KMS-11 (cell line): ENCODE results near the gene NCKIPSD.
"Not testable (repeated sequence)": the region's sequence is repeated elsewhere in the genome, so short reads cannot be mapped to it uniquely, and the experiment has no call there.

ENCODE experiments used
- H2AFZ ChIP-seq: fragments of 200-600 bp; sonication (generic); 2 replicates; pipeline ENCODE4 v1.6.1; 2016; ENCODE audit warnings: antibody characterized with exemption, mixed run types, low read depth
- H3K27ac ChIP-seq: fragments of 200-600 bp; sonication (generic); 2 replicates; pipeline ENCODE4 v1.6.1; 2016; ENCODE audit warnings: mild to moderate bottlenecking, mixed run types
- H3K27me3 ChIP-seq: fragments of 200-600 bp; sonication (generic); 2 replicates; pipeline ENCODE4 v1.6.1; 2017; ENCODE audit warnings: mild to moderate bottlenecking, low read depth, mixed run types, moderate library complexity; ENCODE audit not compliant: insufficient read depth
- H3K36me3 ChIP-seq: fragments of 200-600 bp; sonication (generic); 2 replicates; pipeline ENCODE4 v1.6.1; 2017; ENCODE audit warnings: mild to moderate bottlenecking, mixed run types; ENCODE audit not compliant: insufficient read depth
- H3K4me1 ChIP-seq: fragments of 200-600 bp; sonication (generic); 2 replicates; pipeline ENCODE4 v1.6.1; 2016; ENCODE audit warnings: mild to moderate bottlenecking, low read depth, mixed run types; ENCODE audit not compliant: poor library complexity, severe bottlenecking
- H3K4me2 ChIP-seq: fragments of 200-600 bp; sonication (generic); 2 replicates; pipeline ENCODE4 v1.7.0; 2016; ENCODE audit warnings: mild to moderate bottlenecking, mixed run types
- H3K4me3 ChIP-seq: fragments of 200-600 bp; sonication (generic); IDR thresholded peaks from 2 replicates; pipeline ENCODE4 v1.6.1; 2017; ENCODE audit warnings: low read depth, low read length, mixed read lengths; ENCODE audit not compliant: insufficient read depth
- H3K79me2 ChIP-seq: fragments of 200-600 bp; sonication (generic); 2 replicates; pipeline ENCODE4 v1.6.1; 2016; ENCODE audit warnings: low read depth, mixed run types; ENCODE audit not compliant: insufficient read depth
- H3K9ac ChIP-seq: fragments of 200-600 bp; sonication (generic); 2 replicates; pipeline ENCODE4 v1.6.1; 2016; ENCODE audit warnings: mild to moderate bottlenecking, mixed run types
- H4K20me1 ChIP-seq: fragments of 200-600 bp; sonication (generic); 2 replicates; pipeline ENCODE4 v1.6.1; 2016; ENCODE audit warnings: mild to moderate bottlenecking, mixed run types; ENCODE audit not compliant: insufficient read depth
- TF ChIP-seq, protein P1 (sequence below): fragments of 200-600 bp; sonication (generic); conservative IDR thresholded peaks from 2 replicates; pipeline ENCODE4 v1.6.1; 2017; ENCODE audit warnings: low read depth, mild to moderate bottlenecking, antibody characterized with exemption, low read length, moderate library complexity, mixed read lengths

Gene NCKIPSD

DNA sequence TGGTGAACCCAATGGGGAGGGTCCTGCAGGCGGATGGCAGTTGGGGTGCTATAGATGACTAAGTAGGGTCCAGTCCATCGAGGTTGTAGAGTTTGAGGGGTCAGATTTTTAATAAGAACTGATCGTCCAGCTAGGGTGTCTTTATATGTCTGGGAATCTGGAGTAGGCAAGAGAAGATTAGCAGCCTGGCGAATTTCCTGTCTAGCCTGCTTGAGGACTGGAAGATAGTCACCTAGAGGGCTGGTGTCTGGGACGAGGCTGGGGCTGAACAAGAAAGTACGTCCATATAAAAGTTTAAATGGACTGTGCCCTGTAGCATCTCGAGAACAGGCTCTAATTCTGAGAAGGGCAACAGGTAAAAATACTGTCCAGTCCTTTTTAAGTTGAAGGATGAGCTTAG, 38.0 kb upstream of the NCKIPSD start:
- Histone ChIP-seq H3K27ac (no peak overlapping the region), H3K4me3 (no peak overlapping the region), H3K4me2 (no peak overlapping the region), H3K27me3 (no peaks in the 10 kb centered on the region), H3K4me1 (no peaks in the 10 kb centered on the region), H3K36me3 (no peaks in the 10 kb centered on the region), H2AFZ (no peak overlapping the region), H4K20me1 (no peaks in the 10 kb centered on the region), H3K79me2 (no peaks in the 10 kb centered on the region), H3K9ac (no peak overlapping the region)
- TF ChIP-seq, protein P1, sequence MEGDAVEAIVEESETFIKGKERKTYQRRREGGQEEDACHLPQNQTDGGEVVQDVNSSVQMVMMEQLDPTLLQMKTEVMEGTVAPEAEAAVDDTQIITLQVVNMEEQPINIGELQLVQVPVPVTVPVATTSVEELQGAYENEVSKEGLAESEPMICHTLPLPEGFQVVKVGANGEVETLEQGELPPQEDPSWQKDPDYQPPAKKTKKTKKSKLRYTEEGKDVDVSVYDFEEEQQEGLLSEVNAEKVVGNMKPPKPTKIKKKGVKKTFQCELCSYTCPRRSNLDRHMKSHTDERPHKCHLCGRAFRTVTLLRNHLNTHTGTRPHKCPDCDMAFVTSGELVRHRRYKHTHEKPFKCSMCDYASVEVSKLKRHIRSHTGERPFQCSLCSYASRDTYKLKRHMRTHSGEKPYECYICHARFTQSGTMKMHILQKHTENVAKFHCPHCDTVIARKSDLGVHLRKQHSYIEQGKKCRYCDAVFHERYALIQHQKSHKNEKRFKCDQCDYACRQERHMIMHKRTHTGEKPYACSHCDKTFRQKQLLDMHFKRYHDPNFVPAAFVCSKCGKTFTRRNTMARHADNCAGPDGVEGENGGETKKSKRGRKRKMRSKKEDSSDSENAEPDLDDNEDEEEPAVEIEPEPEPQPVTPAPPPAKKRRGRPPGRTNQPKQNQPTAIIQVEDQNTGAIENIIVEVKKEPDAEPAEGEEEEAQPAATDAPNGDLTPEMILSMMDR: no peak

DNA sequence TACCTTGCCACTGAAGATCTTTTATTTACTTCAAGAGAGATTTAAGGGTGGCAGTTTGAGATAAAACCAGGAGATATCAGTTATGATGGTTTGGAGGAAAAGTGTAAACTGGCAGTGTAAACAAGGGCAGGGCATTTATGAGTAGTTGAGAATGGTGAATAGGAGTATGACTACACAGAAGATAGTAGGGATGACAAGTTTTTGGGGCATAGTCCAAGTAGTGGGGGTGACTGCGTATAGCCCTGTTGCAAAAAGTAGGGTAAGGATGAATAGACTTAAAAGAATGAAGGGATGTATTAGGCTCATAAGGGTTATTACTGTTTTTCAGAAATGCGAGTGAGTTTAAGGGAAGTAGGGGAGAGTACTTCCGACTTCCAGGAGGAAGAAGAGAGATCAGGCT, 37.6 kb upstream of the NCKIPSD start:
- H3K9ac ChIP-seq, H3K4me1 ChIP-seq, H3K4me3 ChIP-seq, H4K20me1 ChIP-seq, H3K27me3 ChIP-seq, H2AFZ ChIP-seq, H3K4me2 ChIP-seq, H3K36me3 ChIP-seq, H3K79me2 ChIP-seq, H3K27ac ChIP-seq: not testable (repeated sequence)

DNA sequence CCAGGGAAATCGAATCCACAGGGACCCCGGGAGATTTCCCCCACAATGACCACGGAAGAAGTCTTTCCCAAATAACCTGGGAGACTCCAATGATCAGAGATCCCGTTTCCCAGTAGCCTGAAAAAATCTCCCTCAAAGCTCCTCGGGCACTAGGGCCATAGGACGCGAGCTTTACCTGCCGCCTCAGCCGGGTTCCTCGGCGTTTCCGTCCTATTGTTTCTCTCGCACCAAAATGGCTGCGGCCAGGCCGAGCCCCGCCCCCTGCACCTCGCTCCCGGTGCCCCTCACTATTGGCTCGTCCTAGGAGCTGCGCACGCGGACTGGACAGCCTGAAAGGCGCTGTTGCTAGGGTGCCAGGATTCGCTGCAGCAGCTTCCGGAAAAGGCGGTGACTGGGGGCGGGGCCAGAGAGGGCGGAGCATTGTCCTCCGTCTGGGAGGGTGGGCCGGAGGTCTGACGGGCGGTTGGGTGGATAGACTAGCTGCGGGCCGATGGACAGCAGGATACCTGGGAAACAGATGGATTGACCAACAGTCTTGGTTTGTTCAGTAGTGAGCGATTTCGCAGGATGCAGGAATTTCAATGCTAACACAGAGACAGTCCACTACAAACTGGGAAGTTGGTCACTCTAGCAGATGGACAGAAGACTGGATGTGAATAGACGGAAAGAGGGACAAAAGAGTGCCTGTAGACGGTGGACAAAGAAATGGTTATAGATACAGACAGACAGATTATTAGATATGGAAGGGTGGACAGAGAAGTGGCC, 31.4 kb upstream of the NCKIPSD start, which contains the start of gene IP6K2:
TSS of gene IP6K2 (minus strand) at position 240 of the 765 bp plus-strand sequence. CDS start 21,930 bp downstream, outside the sequence.
- no peak within 1 kb of the TSS for H3K4me3 ChIP-seq
- H3K79me2 ChIP-seq: peaks cover 46% of the 10 kb centered on the region
- H3K27ac ChIP-seq: peak within 1 kb of the TSS; percentile 42
- H3K27me3 ChIP-seq: no peaks in the 10 kb centered on the region
- H2AFZ ChIP-seq: peak within 1 kb of the TSS; percentile 72
- H3K36me3 ChIP-seq: no peaks in the 10 kb centered on the region
- peak within 1 kb of the TSS; percentile 71 for H3K4me2 ChIP-seq
- peak within 1 kb of the TSS; percentile 76; the same call in 1 of the 2 replicates for H3K9ac ChIP-seq
- TF ChIP-seq, protein P1: no peak
- no peaks in the 10 kb centered on the region for H4K20me1 ChIP-seq
- H3K4me1 ChIP-seq: peaks cover 13% of the 10 kb centered on the region

DNA sequence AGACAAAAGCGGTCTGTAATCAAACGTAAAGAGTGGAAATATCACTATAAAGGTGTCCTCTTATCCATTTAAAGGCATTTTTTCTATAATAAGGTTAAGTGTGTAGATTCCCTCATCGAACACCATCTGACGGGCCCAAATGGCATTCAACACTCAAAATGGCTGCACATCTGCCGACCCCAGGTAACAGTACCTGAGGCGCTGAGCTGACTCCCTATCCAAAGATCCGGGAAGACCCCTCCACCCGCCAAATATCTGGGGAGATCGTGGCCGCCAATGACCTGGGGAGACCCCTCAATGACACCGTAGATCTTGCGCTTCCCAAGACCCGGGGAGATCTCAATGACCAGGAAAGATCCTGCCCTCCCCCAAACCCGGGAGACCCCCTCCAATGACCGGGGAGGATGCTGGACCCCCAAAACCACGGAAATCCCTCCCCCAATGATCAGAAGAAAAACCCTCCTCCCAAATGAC, 30.8 kb upstream of the NCKIPSD start:
- Histone ChIP-seq H3K4me1 (peaks cover 13% of the 10 kb centered on the region), H3K27ac (peak overlapping the region; percentile 42), H4K20me1 (no peaks in the 10 kb centered on the region), H3K9ac (peak overlapping the region; percentile 76; the same call in 1 of the 2 replicates), H3K79me2 (peaks cover 49% of the 10 kb centered on the region), H2AFZ (no peak overlapping the region; the same call in 1 of the 2 replicates), H3K4me2 (peak overlapping the region; percentile 71), H3K4me3 (no peak overlapping the region), H3K27me3 (no peaks in the 10 kb centered on the region), H3K36me3 (no peaks in the 10 kb centered on the region)
- TF ChIP-seq, protein P1: no peak
